HUES6 (cell line): Measurements from ENCODE around the gene SHISA5.

Experiments used
- H3K27ac ChIP-seq: 2 replicates; pipeline ENCODE4 v1.7.0; 2013; ENCODE audit warnings: low read depth, mild to moderate bottlenecking, low read length, inconsistent platforms
- H3K27me3 ChIP-seq: 2 replicates; pipeline ENCODE4 v1.6.1; 2013; ENCODE audit warnings: low read length; ENCODE audit not compliant: control insufficient read depth, insufficient read depth
- H3K36me3 ChIP-seq: 2 replicates; pipeline ENCODE4 v1.6.1; 2013; ENCODE audit warnings: low read length; ENCODE audit not compliant: control insufficient read depth, insufficient read depth
- H3K4me1 ChIP-seq: 2 replicates; pipeline ENCODE4 v1.6.1; 2013; ENCODE audit warnings: low read length; ENCODE audit not compliant: control insufficient read depth, insufficient read depth
- H3K4me3 ChIP-seq: 2 replicates; pipeline ENCODE4 v1.5.1; 2013; ENCODE audit warnings: low read depth, low read length
- H3K9ac ChIP-seq: one replicate; pipeline ENCODE4 v1.6.1; 2013; ENCODE audit warnings: mild to moderate bottlenecking, low read length
- H3K9me3 ChIP-seq: 2 replicates; pipeline ENCODE4 v1.6.1; 2013; ENCODE audit warnings: low read depth, low read length; ENCODE audit not compliant: control insufficient read depth, insufficient read depth

Gene SHISA5

GRCh38 chr3:48459331-48459730, 44.6 kb downstream of the SHISA5 start:
- Histone ChIP-seq H3K27ac (no peak overlapping the region), H3K9me3 (no peaks in the 10 kb centered on the region), H3K36me3 (peaks cover 64% of the 10 kb centered on the region), H3K27me3 (no peaks in the 10 kb centered on the region), H3K9ac (no peak overlapping the region), H3K4me1 (no peaks in the 10 kb centered on the region), H3K4me3 (no peak overlapping the region)

GRCh38 chr3:48456456-48456855, 47.5 kb downstream of the SHISA5 start:
- H3K27me3 ChIP-seq: no peaks in the 10 kb centered on the region
- H3K9me3 ChIP-seq: no peaks in the 10 kb centered on the region
- peaks cover 88% of the 10 kb centered on the region for H3K36me3 ChIP-seq
- no peaks in the 10 kb centered on the region for H3K4me1 ChIP-seq
- H3K9ac ChIP-seq: no peak overlapping the region
- H3K4me3 ChIP-seq: no peak overlapping the region
- no peak overlapping the region for H3K27ac ChIP-seq

- H3K9ac ChIP-seq: no peak overlapping the region
- H3K27me3 ChIP-seq: no peaks in the 10 kb centered on the region
- peaks cover 59% of the 10 kb centered on the region for H3K36me3 ChIP-seq
- no peak overlapping the region for H3K27ac ChIP-seq
- H3K4me1 ChIP-seq: peaks cover 11% of the 10 kb centered on the region; the same call in 1 of the 2 replicates
- no peak overlapping the region for H3K4me3 ChIP-seq
- no peaks in the 10 kb centered on the region for H3K9me3 ChIP-seq
These were observed 52.7 kb downstream of the SHISA5 start for GRCh38 chr3:48451270-48451669.

GRCh38 chr3:48446425-48447193, 57.4 kb downstream of the SHISA5 start, which contains the start of gene ATRIP:
Gene ATRIP (plus strand): TSS chr3:48446737. CDS start chr3:48446846, 109 bp downstream.
- Histone ChIP-seq H3K27me3 (no peaks in the 10 kb centered on the region), H3K4me1 (peaks cover 14% of the 10 kb centered on the region; the same call in 1 of the 2 replicates), H3K9me3 (no peaks in the 10 kb centered on the region), H3K27ac (peak within 1 kb of the TSS; percentile 70; the same call in 1 of the 2 replicates), H3K9ac (peak within 1 kb of the TSS; percentile 96), H3K4me3 (peak within 1 kb of the TSS; percentile 100), H3K36me3 (peaks cover 44% of the 10 kb centered on the region)

- peak overlapping the region; percentile 96 for H3K9ac ChIP-seq
- H3K27ac ChIP-seq: peak overlapping the region; percentile 70; the same call in 1 of the 2 replicates
- H3K36me3 ChIP-seq: peaks cover 43% of the 10 kb centered on the region
- H3K27me3 ChIP-seq: no peaks in the 10 kb centered on the region
- peak overlapping the region; percentile 100 for H3K4me3 ChIP-seq
- H3K4me1 ChIP-seq: peaks cover 17% of the 10 kb centered on the region; the same call in 1 of the 2 replicates
- no peaks in the 10 kb centered on the region for H3K9me3 ChIP-seq
These were observed 57.9 kb downstream of the SHISA5 start for GRCh38 chr3:48446043-48446424.

- Histone ChIP-seq H3K9me3 (no peaks in the 10 kb centered on the region), H3K27me3 (no peaks in the 10 kb centered on the region), H3K9ac (peak overlapping the region; percentile 96), H3K4me3 (peak overlapping the region; percentile 100), H3K36me3 (peaks cover 40% of the 10 kb centered on the region), H3K4me1 (peaks cover 17% of the 10 kb centered on the region; the same call in 1 of the 2 replicates), H3K27ac (no peak overlapping the region)
These were observed 58.6 kb downstream of the SHISA5 start for GRCh38 chr3:48445277-48445882.

- no peak overlapping the region for H3K27ac ChIP-seq
- no peak overlapping the region for H3K9ac ChIP-seq
- H3K4me1 ChIP-seq: peaks cover 12% of the 10 kb centered on the region; the same call in 1 of the 2 replicates
- H3K27me3 ChIP-seq: no peaks in the 10 kb centered on the region
- peaks cover 35% of the 10 kb centered on the region for H3K36me3 ChIP-seq
- H3K9me3 ChIP-seq: no peaks in the 10 kb centered on the region
- H3K4me3 ChIP-seq: peak overlapping the region; percentile 81; the same call in 1 of the 2 replicates
These were observed 62.0 kb downstream of the SHISA5 start for GRCh38 chr3:48441940-48442339.

- H3K4me1 ChIP-seq: peaks cover 12% of the 10 kb centered on the region; the same call in 1 of the 2 replicates
- H3K9ac ChIP-seq: peak overlapping the region; percentile 93
- H3K9me3 ChIP-seq: no peaks in the 10 kb centered on the region
- peak overlapping the region; percentile 81 for H3K4me3 ChIP-seq
- peaks cover 35% of the 10 kb centered on the region for H3K36me3 ChIP-seq
- no peaks in the 10 kb centered on the region for H3K27me3 ChIP-seq
- H3K27ac ChIP-seq: peak overlapping the region; percentile 82; the same call in 1 of the 2 replicates
These were observed 63.4 kb downstream of the SHISA5 start for GRCh38 chr3:48440590-48440958.

- peak within 1 kb of the TSS; percentile 81 for H3K4me3 ChIP-seq
- H3K27me3 ChIP-seq: no peaks in the 10 kb centered on the region
- H3K9me3 ChIP-seq: no peaks in the 10 kb centered on the region
- H3K36me3 ChIP-seq: peaks cover 35% of the 10 kb centered on the region
- peak within 1 kb of the TSS; percentile 93 for H3K9ac ChIP-seq
- H3K27ac ChIP-seq: peak within 1 kb of the TSS; percentile 82
- H3K4me1 ChIP-seq: peaks cover 12% of the 10 kb centered on the region; the same call in 1 of the 2 replicates
These were observed 64.0 kb downstream of the SHISA5 start, which contains the start of the genes CCDC51 and TMA7 for GRCh38 chr3:48439820-48440589. Gene CCDC51 (minus strand): TSS chr3:48440119. CDS start chr3:48435128, 4,991 bp downstream. Gene TMA7 (plus strand): TSS chr3:48440257. CDS start chr3:48440297, 40 bp downstream.

- H3K9me3 ChIP-seq: no peaks in the 10 kb centered on the region
- H3K4me1 ChIP-seq: peaks cover 16% of the 10 kb centered on the region; the same call in 1 of the 2 replicates
- H3K4me3 ChIP-seq: no peak overlapping the region
- no peak overlapping the region for H3K27ac ChIP-seq
- no peak overlapping the region for H3K9ac ChIP-seq
- H3K36me3 ChIP-seq: peaks cover 34% of the 10 kb centered on the region
- no peaks in the 10 kb centered on the region for H3K27me3 ChIP-seq
These were observed 66.2 kb downstream of the SHISA5 start for GRCh38 chr3:48437812-48438211.
